ENCODE measurements around the gene NLGN1. TPM values are rescaled to one million over a fixed set of nuclear protein-coding genes. Genes with fewer than 3 reads are reported as not detected.

Gene NLGN1
- total RNA-seq, 1 donor from 2014 or later, result 50.2 TPM

- H3K27ac Mint-ChIP-seq (ENCODE audit: unreplicated experiment), result no peak overlapping the region
These were observed 254.5 kb downstream of the NLGN1 start for GRCh38 chr3:173652093-173652492.

DNA sequence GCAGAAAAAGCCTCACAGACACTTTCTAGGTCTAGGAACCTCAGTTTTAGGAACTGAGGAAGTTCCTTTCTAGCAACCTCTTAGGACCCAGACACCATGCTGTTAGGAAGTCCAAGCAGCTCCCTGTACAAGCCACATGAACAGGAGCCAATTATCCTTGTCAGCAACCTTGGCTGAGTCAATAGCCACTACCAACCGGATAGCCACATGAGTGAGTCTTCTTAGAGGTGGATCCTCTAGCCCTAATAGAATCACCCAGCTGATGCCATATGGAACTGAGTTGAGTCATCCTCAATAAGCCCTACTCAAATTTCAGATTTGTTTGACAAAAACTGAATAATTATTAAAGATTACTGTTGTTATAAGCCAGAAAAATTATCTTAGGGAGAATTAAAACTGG is 256.2 kb downstream of the NLGN1 start:
- no peaks in the 10 kb centered on the region for H3K4me1 Mint-ChIP-seq (ENCODE audit: low read depth, unreplicated experiment)
- H3K27ac Mint-ChIP-seq (ENCODE audit: unreplicated experiment), result no peak overlapping the region
- H3K9me3 Mint-ChIP-seq (ENCODE audit: unreplicated experiment), result no peaks in the 10 kb centered on the region
- DNase-seq, result no peak
- TF ChIP-seq, protein P1, sequence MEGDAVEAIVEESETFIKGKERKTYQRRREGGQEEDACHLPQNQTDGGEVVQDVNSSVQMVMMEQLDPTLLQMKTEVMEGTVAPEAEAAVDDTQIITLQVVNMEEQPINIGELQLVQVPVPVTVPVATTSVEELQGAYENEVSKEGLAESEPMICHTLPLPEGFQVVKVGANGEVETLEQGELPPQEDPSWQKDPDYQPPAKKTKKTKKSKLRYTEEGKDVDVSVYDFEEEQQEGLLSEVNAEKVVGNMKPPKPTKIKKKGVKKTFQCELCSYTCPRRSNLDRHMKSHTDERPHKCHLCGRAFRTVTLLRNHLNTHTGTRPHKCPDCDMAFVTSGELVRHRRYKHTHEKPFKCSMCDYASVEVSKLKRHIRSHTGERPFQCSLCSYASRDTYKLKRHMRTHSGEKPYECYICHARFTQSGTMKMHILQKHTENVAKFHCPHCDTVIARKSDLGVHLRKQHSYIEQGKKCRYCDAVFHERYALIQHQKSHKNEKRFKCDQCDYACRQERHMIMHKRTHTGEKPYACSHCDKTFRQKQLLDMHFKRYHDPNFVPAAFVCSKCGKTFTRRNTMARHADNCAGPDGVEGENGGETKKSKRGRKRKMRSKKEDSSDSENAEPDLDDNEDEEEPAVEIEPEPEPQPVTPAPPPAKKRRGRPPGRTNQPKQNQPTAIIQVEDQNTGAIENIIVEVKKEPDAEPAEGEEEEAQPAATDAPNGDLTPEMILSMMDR (IDR thresholded peaks at IDR 0.05; ENCODE audit: partially characterized antibody, unreplicated experiment), result no peak
- H3K36me3 Mint-ChIP-seq (ENCODE audit: unreplicated experiment), result no peaks in the 10 kb centered on the region
- no peak overlapping the region for H3K4me3 Mint-ChIP-seq (ENCODE audit: unreplicated experiment)
- H3K27me3 Mint-ChIP-seq (ENCODE audit: unreplicated experiment), result no peaks in the 10 kb centered on the region

More at GRCh38 chr3:173652093-173652492, 254.5 kb downstream of the NLGN1 start:
- DNase-seq, result no peak
- Mint-ChIP-seq H3K9me3 (ENCODE audit: unreplicated experiment) (no peaks in the 10 kb centered on the region), H3K27me3 (ENCODE audit: unreplicated experiment) (no peaks in the 10 kb centered on the region), H3K4me3 (ENCODE audit: unreplicated experiment) (no peak overlapping the region), H3K36me3 (ENCODE audit: unreplicated experiment) (no peaks in the 10 kb centered on the region), H3K4me1 (ENCODE audit: low read depth, unreplicated experiment) (no peaks in the 10 kb centered on the region)
- TF ChIP-seq, protein P1 (IDR thresholded peaks at IDR 0.05; ENCODE audit: partially characterized antibody, unreplicated experiment), result no peak

DNA sequence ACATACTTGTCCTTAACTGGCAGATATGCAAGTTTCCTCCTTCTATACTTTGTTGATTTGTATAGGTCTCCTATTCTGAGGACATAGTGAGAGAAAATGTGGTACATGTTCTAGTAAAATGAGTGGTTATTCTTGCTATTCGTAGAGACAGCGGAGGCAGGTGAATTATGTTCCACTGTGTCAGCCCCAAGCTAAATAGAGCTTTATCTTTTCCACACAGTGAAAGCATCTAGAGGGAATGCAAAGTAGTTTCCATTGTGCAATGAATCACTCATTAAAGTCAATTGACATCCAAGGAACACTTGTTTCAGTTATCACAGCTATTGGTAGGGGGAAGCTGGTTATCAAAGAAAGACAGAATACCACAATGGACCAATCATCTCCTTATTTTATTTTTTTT is 262.4 kb downstream of the NLGN1 start:
- H3K36me3 Mint-ChIP-seq (ENCODE audit: unreplicated experiment), result no peaks in the 10 kb centered on the region
- no peak overlapping the region for H3K27ac Mint-ChIP-seq (ENCODE audit: unreplicated experiment)
- no peaks in the 10 kb centered on the region for H3K27me3 Mint-ChIP-seq (ENCODE audit: unreplicated experiment)
- DNase-seq, result no peak
- no peaks in the 10 kb centered on the region for H3K4me1 Mint-ChIP-seq (ENCODE audit: low read depth, unreplicated experiment)
- TF ChIP-seq, protein P1 (IDR thresholded peaks at IDR 0.05; ENCODE audit: partially characterized antibody, unreplicated experiment), result no peak
- H3K4me3 Mint-ChIP-seq (ENCODE audit: unreplicated experiment), result no peak overlapping the region
- no peaks in the 10 kb centered on the region for H3K9me3 Mint-ChIP-seq (ENCODE audit: unreplicated experiment)

GRCh38 chr3:173660645-173661299 is 263.2 kb downstream of the NLGN1 start:
- H3K9me3 Mint-ChIP-seq (ENCODE audit: unreplicated experiment), result no peaks in the 10 kb centered on the region
- no peak overlapping the region for H3K27ac Mint-ChIP-seq (ENCODE audit: unreplicated experiment)
- no peak overlapping the region for H3K4me3 Mint-ChIP-seq (ENCODE audit: unreplicated experiment)

GRCh38 chr3:173663696-173664111 is 266.2 kb downstream of the NLGN1 start:
- H3K4me1 Mint-ChIP-seq (ENCODE audit: low read depth, unreplicated experiment), result no peaks in the 10 kb centered on the region
- no peak overlapping the region for H3K4me3 Mint-ChIP-seq (ENCODE audit: unreplicated experiment)
- no peak for DNase-seq
- no peaks in the 10 kb centered on the region for H3K27me3 Mint-ChIP-seq (ENCODE audit: unreplicated experiment)
- no peak overlapping the region for H3K27ac Mint-ChIP-seq (ENCODE audit: unreplicated experiment)
- H3K9me3 Mint-ChIP-seq (ENCODE audit: unreplicated experiment), result no peaks in the 10 kb centered on the region
- TF ChIP-seq, protein P1 (IDR thresholded peaks at IDR 0.05; ENCODE audit: partially characterized antibody, unreplicated experiment), result no peak
- H3K36me3 Mint-ChIP-seq (ENCODE audit: unreplicated experiment), result no peaks in the 10 kb centered on the region

More at GRCh38 chr3:173660645-173661299, 263.2 kb downstream of the NLGN1 start:
- TF ChIP-seq, protein P1 (IDR thresholded peaks at IDR 0.05; ENCODE audit: partially characterized antibody, unreplicated experiment), result no peak
- DNase-seq, result no peak
- H3K36me3 Mint-ChIP-seq (ENCODE audit: unreplicated experiment), result no peaks in the 10 kb centered on the region
- H3K27me3 Mint-ChIP-seq (ENCODE audit: unreplicated experiment), result no peaks in the 10 kb centered on the region
- H3K4me1 Mint-ChIP-seq (ENCODE audit: low read depth, unreplicated experiment), result no peaks in the 10 kb centered on the region
